GM10847 (cell line): Measurements from ENCODE around the gene MECR.

Source experiments
- POLR2A ChIP-seq: IDR thresholded peaks from 2 replicates; pipeline ENCODE4 v1.6.1; 2011; ENCODE audit not compliant: insufficient read length; ENCODE audit errors: extremely low read depth

Gene MECR

GRCh38 chr1:29227511-29227910 lies 3.2 kb downstream of the MECR start:
- no peak for TF ChIP-seq POLR2A

DNA sequence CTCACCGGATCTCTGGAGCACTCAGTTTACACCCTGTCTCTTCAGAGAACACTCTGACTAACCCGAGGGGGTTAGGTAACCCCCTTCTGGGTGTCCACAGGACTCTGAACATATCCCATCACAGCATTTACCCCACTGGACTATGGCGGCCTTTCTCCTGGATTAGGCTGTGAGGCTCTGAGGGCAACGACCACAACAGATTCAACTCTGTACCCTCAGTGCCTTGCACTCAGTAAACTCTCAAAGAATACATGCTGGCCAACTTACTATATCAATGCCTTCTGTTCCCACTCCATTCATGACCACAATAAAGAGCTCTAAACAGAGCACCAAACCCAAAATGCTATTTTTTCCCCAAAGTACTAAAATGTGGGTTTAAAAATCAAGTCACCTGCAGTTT lies 5.4 kb downstream of the MECR start:
- TF ChIP-seq POLR2A: no peak

- TF ChIP-seq POLR2A: no peak
Observed at GRCh38 chr1:29224356-29224837, 6.3 kb downstream of the MECR start.

DNA sequence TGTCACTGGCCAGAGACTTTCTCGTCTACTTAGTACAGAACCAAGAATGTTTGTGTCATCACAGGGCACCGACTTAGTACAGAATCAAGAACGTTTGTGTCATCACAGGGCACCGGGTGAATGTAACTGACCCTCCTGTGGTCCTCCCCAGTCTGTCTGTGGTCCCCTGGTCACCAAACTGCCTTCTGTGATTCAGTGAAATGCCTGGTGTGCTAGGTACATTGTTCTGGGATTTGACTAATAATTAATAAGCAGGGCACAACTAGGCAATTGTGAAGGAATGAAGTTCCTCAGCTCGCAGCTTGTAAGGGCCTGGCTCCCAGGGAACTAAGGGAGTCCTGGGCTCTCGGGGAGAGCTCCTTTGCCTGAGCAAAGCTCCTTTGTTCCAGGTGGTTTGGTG lies 7.2 kb downstream of the MECR start:
- TF ChIP-seq POLR2A: no peak

DNA sequence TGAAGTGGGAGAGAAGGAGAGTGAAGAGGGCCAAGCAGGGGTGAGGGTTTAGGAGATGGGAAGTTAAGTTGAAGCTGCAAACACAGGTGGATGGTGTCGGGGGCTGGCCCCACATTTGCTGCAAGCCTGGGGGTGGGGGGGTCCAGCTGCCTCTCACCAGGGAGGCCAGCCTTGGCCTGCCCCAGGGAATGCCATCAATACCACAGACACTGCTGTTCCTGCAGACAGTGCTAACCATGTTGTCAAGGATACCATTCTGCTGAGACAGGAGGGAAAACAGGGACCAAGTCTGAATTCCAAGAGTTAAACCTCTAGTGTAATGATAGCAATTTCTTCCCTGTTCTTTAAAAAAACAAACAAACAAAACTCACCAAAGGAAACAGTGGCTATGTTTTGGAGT lies 8.0 kb downstream of the MECR start:
- no peak for TF ChIP-seq POLR2A

DNA sequence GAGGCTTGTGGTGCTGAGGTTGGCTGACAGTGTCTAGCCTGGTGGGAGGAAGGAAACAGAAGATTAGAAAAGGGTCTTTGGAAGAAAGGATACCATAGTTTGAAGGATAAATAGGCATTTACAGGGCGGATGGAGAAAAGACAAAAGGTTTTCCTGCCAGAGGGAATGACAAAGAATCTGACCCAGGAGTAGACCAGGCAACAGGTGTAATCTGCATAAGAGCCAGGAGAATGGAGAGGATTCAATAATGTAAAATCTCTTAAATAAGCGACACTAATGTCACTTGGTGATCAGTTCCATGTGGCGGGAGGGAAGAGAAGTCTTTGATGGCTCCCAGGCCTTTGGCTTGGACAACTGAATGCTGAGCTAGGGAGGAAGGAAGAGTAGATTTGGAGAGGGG lies 9.4 kb downstream of the MECR start:
- TF ChIP-seq POLR2A: no peak

DNA sequence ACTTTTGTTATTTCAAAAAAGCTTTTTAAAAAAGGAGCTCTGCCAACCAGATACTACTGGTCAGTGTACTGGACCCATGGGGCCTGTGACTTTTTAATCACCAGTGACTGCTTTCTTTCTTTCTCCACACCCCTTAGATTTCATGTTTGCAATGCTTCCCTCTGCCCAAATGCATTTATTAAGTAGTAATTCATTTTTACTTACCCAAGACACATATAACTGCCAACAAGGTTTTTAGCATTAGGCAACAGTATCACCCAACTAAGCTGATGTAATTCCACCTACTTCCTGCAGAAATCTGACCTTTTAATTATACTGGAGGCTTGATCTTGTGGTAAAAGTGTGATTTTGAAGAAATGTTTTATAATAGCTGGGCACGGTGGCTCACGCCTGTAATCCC lies 12.5 kb downstream of the MECR start:
- TF ChIP-seq POLR2A: no peak

DNA sequence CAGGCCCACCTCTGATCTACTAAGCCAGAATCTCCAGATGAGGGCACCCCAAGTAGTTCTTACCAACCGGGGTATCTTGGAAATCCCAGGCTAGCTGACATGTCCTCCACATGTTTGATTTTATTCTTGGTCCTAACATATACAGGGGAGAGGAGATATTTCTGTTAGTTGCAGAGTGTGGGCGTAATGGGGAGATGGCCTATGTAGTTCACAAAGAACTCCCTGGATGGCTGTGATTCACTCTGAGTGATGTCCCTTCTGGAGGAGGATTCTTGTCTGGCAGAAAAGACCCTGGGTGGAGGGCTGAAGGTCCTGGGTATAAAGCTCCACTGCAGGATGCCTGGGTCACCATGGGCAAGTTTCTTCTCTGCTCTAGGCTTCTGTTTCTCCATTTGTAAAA lies 13.1 kb downstream of the MECR start:
- TF ChIP-seq POLR2A: no peak

- TF ChIP-seq POLR2A: no peak
Observed at GRCh38 chr1:29213055-29213454, 17.7 kb downstream of the MECR start.

DNA sequence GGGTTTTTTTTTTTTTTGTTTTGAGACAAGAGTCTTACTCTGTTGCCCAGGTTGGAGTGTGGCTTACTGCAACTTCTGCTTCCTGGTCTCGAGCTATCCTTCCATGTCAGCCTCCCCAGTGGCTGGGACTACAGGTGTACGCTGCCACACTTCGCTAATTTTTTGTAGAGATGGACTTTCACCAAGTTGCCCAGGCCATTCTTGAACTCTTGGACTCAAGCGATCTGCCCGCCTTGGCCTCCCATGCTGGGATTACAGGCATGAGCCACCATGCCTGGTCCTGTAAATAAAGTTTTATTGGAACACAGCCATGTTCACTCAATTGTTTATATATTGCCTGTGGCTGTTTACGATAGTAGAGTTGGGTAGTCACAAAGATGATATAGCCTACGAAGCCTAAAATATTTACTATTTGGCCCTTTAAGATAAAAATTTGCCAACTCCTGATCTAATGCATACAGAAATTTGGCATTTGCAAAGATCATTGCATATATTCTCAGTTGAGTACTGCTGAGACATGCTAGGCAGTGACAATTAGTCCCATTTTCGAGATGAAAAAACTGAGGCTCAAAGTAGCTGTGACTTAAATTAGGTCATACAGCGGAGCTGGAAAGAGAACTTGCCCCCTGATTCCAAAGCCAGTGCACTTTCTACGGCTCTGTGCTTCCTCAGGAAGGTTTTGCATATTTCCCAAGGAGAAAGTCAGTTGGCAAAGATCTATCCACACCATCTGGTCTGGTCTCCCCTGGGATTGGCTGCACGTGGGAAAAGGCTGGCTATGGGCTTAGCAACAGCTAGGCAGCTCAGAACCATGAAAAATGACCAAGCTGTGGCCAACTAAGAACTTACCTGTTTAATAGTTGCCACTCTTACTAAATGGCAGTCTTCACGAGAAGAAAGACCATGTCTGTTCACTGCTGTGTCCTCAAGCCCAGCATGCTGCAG lies 19.4 kb downstream of the MECR start:
- TF ChIP-seq POLR2A: no peak

DNA sequence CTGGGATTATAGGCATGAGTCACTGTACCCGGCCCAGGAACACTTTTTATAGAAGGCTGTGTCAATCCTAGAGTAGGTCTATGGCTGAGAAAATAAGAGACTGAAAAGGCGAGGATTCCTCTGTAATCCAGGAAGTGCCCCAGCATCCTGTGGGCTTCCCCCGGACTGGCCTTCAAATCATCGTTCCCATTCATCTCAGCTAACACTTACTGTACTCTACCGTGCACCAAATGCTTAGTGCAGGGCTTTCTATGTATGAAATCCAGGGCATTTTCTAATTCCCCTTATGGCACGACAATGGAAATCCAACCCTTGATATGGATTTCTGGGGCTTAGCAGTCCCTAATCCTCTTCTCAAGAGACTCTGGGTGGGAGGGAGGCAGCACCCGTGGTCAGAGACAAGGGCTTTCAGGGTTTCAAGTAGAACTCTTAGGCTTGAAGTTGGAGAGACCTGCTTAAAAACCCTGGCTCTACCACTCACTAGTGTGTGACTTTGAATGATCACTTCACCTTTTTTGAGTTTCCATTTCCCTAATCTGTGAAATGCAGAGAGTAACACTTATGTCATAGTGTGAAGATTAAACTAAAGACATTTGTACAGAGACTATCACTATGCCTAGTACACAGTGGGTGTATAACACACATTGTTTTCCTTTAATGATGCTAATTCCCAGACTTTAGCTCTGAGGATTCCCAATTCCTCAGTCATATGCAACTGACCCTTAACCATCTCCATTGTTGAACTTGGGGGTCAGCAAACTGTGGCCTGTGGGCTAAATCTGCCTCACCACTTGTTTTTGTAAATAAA lies 20.3 kb downstream of the MECR start:
- no peak for TF ChIP-seq POLR2A

DNA sequence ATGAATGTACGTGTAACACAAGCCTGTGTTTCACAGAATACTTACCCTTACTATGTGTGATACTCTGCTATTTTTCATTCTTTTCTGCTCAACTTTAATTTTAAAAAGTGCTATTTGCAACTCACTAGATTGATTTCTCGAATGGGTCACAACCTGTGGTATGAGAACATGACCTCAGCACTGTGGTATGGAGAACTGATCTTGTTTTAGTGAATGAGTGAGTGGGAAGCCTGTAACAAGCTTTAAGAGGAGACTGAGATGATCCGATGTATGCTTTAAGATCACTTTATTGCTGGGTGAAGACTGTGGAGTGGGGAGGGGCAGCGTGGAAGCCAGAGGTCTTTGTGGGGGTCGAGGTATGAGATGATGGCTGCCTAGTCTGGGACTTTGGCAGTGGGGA lies 21.6 kb downstream of the MECR start:
- TF ChIP-seq POLR2A: no peak

GRCh38 chr1:29208442-29208841 lies 22.3 kb downstream of the MECR start:
- TF ChIP-seq POLR2A: no peak

DNA sequence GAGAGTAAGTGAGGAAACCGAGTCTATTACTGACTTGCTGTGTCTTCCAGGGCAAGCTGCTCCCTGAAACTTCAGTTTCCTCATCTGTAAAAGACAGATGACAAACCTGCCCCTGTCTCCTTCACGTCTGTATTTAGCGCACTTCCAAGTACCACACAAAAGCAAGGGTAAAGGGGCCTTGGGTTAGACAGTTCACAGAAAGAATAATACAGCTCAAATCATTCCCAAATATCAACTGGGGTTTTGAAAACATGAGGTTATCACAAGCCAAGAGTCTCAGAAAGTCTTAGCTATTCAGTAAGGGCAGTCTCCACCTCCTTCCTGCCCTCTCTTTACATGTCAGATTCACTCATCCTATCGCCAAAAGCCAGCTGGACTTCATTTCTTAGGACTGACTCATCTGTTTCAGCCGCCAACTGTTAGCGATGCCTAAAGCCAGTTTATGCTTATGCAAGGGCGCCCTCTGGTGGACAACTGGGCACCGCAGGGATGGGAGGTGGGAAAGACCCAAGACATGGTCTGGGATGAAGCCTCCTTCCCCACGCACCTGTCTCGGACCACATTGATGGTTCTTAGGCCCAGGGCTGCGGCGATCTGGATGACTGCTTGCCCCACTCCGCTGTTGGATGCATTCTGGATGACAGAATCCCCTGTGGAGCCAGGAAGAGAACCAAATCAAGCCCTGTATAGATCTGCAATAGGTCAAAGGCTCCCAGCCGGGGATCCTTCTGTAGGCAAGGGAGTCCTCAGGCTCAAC lies 28.0 kb downstream of the MECR start:
- TF ChIP-seq POLR2A: no peak

GRCh38 chr1:29202053-29202452 lies 28.7 kb downstream of the MECR start:
- no peak for TF ChIP-seq POLR2A
